ENCODE results near the gene OTX1. TPM values are rescaled to one million over a fixed set of nuclear protein-coding genes. Genes with fewer than 3 reads are reported as not detected.
A peak's percentile ranks its signal among the peaks of the same experiment; 100 is the strongest.

OTX1 gene
- total and polyA plus RNA-seq, 2 of the 8 experiments (the other 6 are each of a cell fraction or from before 2014, with no cell fraction given): 0.24 to 3.3 TPM

DNA sequence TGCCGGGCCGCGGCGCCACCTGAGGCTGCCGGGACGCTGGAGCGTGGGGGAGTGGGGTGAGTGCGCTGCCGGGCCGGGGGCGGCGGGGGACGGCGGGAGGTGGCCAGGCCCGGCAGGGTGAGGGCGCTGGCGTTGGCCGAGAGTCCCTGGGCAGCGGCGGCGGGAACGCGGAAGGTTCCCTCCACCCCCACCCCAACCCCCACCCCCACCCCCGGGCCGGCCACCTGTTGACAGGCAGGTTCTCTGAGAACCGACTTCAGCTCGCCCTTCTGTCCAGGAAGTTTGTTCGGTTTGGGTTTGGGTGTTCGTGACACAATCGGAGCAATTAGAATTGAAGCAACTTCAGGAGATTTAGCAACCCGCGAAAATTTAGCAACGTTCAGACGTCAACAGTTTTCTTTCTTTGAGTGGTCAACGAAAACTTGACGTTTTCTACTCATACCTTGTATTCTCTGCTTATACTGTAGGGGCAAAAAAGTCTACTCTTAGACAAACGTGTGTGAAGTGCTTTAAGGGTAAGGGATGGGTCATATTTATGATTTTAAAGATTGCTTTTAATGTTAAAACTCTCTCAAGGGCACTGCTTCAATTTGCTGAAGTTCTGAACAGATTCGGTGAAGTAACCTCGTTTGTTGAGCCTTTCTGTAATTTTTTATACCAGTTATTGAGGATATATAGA lies 9.3 kb downstream of the OTX1 start:
- H4K5ac ChIP-seq (ENCODE audit: insufficient read length, low read depth, low read length): no peak overlapping the region
- H3K23me2 ChIP-seq (ENCODE audit: low read depth, low read length): peaks cover 14% of the 10 kb centered on the region
- H3K56ac ChIP-seq (replicated peaks; ENCODE audit: insufficient read length, low read depth, low read length): no peak overlapping the region
- H2BK5ac ChIP-seq (ENCODE audit: low read depth, low read length): no peak overlapping the region
- H3K27me3 ChIP-seq (replicated peaks in 1 of 4; ENCODE audit: control insufficient read depth in 3 of 4, extremely low read depth in 1 of 4, insufficient read depth in 3 of 4, low read length in 3 of 4): peaks cover 47 to 76% (median 61%) of the 10 kb centered on the region in 4 experiments; a peak in 6 of 7 replicates
- FAIRE-seq (no peak), DNase-seq (ENCODE audit: low read depth in 1 of 2, low spot score in 2 of 2) (no peak)
- no peak overlapping the region for H2AFZ ChIP-seq (ENCODE audit: low read length)
- H2BK120ac ChIP-seq (replicated peaks; ENCODE audit: low read depth, low read length): no peak overlapping the region
- POLR2A ChIA-PET (ENCODE audit: partially characterized antibody): interaction anchor here (0.6 to 3.1 kb wide), 3 partner anchors 11 to 17 kb away, joined by 3 to 32 read pairs (median 3); partner anchors contain the start of gene OTX1
- H4K8ac ChIP-seq (ENCODE audit: extremely low read depth, insufficient read depth, low read length): peak overlapping the region; percentile 92; the same call in 1 of the 2 replicates
- no peak overlapping the region for H3K27ac ChIP-seq (ENCODE audit: low read depth, low read length)
- H2BK15ac ChIP-seq (ENCODE audit: low read length): no peak overlapping the region
- H3K4me2 ChIP-seq (ENCODE audit: insufficient read depth in 1 of 2, low read depth in 2 of 2, low read length in 2 of 2): peak overlapping the region; percentile 84 to 86
- no peak overlapping the region for H2BK12ac ChIP-seq (ENCODE audit: low read depth, low read length)
- 6% methylated on average over 14 of the region's 39 CpGs; no CpG with 5 or more reads in 1 of the 2 experiments for WGBS, 2 experiments (ENCODE audit: extremely low coverage in 1 of 2, insufficient coverage in 1 of 2, insufficient read length in 1 of 2, insufficient replicate concordance in 2 of 2, low coverage in 1 of 2, low lambda C conversion rate in 2 of 2, missing lambda C conversion rate in 1 of 2)
- no peak overlapping the region for H2AK5ac ChIP-seq (ENCODE audit: low read depth, low read length)
- H3K79me2 ChIP-seq (ENCODE audit: control insufficient read depth in 1 of 2, insufficient read depth in 2 of 2, low read length in 2 of 2): no peaks in the 10 kb centered on the region
- H3K9ac ChIP-seq (replicated peaks in 1 of 4; ENCODE audit: extremely low read depth in 1 of 4, low read depth in 3 of 4, low read length in 3 of 4): no peak overlapping the region
- H3K4me3 ChIP-seq (ENCODE audit: extremely low read depth in 1 of 4, insufficient read depth in 2 of 4, low read depth in 3 of 4, low read length in 4 of 4): peak overlapping the region; percentile 16 to 56 (median 26); a peak in 7 of 8 replicates
- H3K36me3 ChIP-seq (ENCODE audit: control insufficient read depth in 2 of 4, insufficient read depth in 4 of 4, low read length in 3 of 4): peaks cover 0 to 8% (median 0%) of the 10 kb centered on the region in 4 experiments; a peak in 1 of 8 replicates
- no peak overlapping the region for H3K14ac ChIP-seq (ENCODE audit: insufficient read length)
- TF ChIP-seq CBX5 (IDR thresholded peaks at IDR 0.05; ENCODE audit: low read depth, low read length): no peak
- TF ChIP-seq SAP30 (IDR thresholded peaks at IDR 0.05; ENCODE audit: insufficient read depth, insufficient replicate concordance, low read length): no peak
- TF ChIP-seq SP4 (IDR thresholded peaks at IDR 0.05; ENCODE audit: low read length): no peak
- H3K79me1 ChIP-seq (ENCODE audit: low read depth, low read length): no peaks in the 10 kb centered on the region
- H3K23ac ChIP-seq (ENCODE audit: insufficient read length): no peak overlapping the region
- no peaks in the 10 kb centered on the region for H3K9me3 ChIP-seq (ENCODE audit: insufficient read depth in 2 of 2, low read depth in 1 of 2, low read length in 1 of 2)
- no peak overlapping the region for H3K4ac ChIP-seq (replicated peaks; ENCODE audit: insufficient read length, low read depth, low read length)
- no peak overlapping the region for H4K91ac ChIP-seq (replicated peaks; ENCODE audit: insufficient read length, low read length)
- peaks cover 3 to 13% of the 10 kb centered on the region in 2 experiments for H4K20me1 ChIP-seq (replicated peaks in 1 of 2; ENCODE audit: control insufficient read depth in 1 of 2, insufficient read depth in 2 of 2, low read length in 2 of 2)
- H3K4me1 ChIP-seq (replicated peaks in 1 of 4; ENCODE audit: control insufficient read depth in 3 of 4, insufficient read depth in 4 of 4, low read length in 3 of 4): peaks cover 5 to 36% (median 29%) of the 10 kb centered on the region in 4 experiments
- no peak overlapping the region for H2BK20ac ChIP-seq (ENCODE audit: low read length)
- peak overlapping the region; percentile 55; the same call in 1 of the 2 replicates for H3K18ac ChIP-seq (ENCODE audit: extremely low read depth, low read length)
- CTCF ChIA-PET (ENCODE audit: partially characterized antibody): interaction anchor here (0.5 to 2.3 kb wide), 4 partner anchors 10 to 1344 kb away, joined by 3 to 6 read pairs (median 4); no protein-coding TSS in a partner anchor

All from H1 (cell line).